ENCODE data around the gene LRRC39.

Gene LRRC39

GRCh38 chr1:100198596-100198995 lies 20.5 kb upstream of the LRRC39 start:
- Histone ChIP-seq H3K9me3 (ENCODE audit: severe bottlenecking) (no peaks in the 10 kb centered on the region), H3K4me3 (ENCODE audit: severe bottlenecking) (no peak overlapping the region), H3K36me3 (ENCODE audit: low read depth) (peaks cover 9% of the 10 kb centered on the region), H3K4me1 (ENCODE audit: insufficient read depth, poor library complexity, severe bottlenecking) (no peaks in the 10 kb centered on the region), H3K27me3 (ENCODE audit: insufficient read depth, poor library complexity, severe bottlenecking) (no peaks in the 10 kb centered on the region), H3K27ac (ENCODE audit: poor library complexity, severe bottlenecking) (no peak overlapping the region)
- no peak for DNase-seq (ENCODE audit: low spot score)
- no peak for TF ChIP-seq CTCF (IDR thresholded peaks at IDR 0.05; ENCODE audit: poor library complexity, severe bottlenecking)
- no peak for ATAC-seq (ENCODE audit: low read depth)

- ATAC-seq (ENCODE audit: low read depth) (no peak), DNase-seq (ENCODE audit: low spot score) (no peak)
- H3K36me3 ChIP-seq (ENCODE audit: low read depth) = no peaks in the 10 kb centered on the region
- no peaks in the 10 kb centered on the region for H3K9me3 ChIP-seq (ENCODE audit: severe bottlenecking)
- no peak overlapping the region for H3K4me3 ChIP-seq (ENCODE audit: severe bottlenecking)
- no peak overlapping the region for H3K27ac ChIP-seq (ENCODE audit: poor library complexity, severe bottlenecking)
- H3K4me1 ChIP-seq (ENCODE audit: insufficient read depth, poor library complexity, severe bottlenecking) = no peaks in the 10 kb centered on the region
- TF ChIP-seq CTCF (IDR thresholded peaks at IDR 0.05; ENCODE audit: poor library complexity, severe bottlenecking) = no peak
- no peaks in the 10 kb centered on the region for H3K27me3 ChIP-seq (ENCODE audit: insufficient read depth, poor library complexity, severe bottlenecking)
Measured at GRCh38 chr1:100188617-100189016, 10.6 kb upstream of the LRRC39 start.

GRCh38 chr1:100187912-100188311 lies 9.9 kb upstream of the LRRC39 start:
- Histone ChIP-seq H3K27me3 (ENCODE audit: insufficient read depth, poor library complexity, severe bottlenecking) (no peaks in the 10 kb centered on the region), H3K27ac (ENCODE audit: poor library complexity, severe bottlenecking) (no peak overlapping the region), H3K4me3 (ENCODE audit: severe bottlenecking) (no peak overlapping the region), H3K9me3 (ENCODE audit: severe bottlenecking) (no peaks in the 10 kb centered on the region), H3K4me1 (ENCODE audit: insufficient read depth, poor library complexity, severe bottlenecking) (no peaks in the 10 kb centered on the region), H3K36me3 (ENCODE audit: low read depth) (no peaks in the 10 kb centered on the region)
- TF ChIP-seq CTCF (IDR thresholded peaks at IDR 0.05; ENCODE audit: poor library complexity, severe bottlenecking) = no peak
- DNase-seq (ENCODE audit: low spot score) (no peak), ATAC-seq (ENCODE audit: low read depth) (no peak)

GRCh38 chr1:100184536-100184935 lies 6.5 kb upstream of the LRRC39 start:
- TF ChIP-seq CTCF (IDR thresholded peaks at IDR 0.05; ENCODE audit: poor library complexity, severe bottlenecking) = no peak
- Histone ChIP-seq H3K36me3 (ENCODE audit: low read depth) (no peaks in the 10 kb centered on the region), H3K4me3 (ENCODE audit: severe bottlenecking) (no peak overlapping the region), H3K4me1 (ENCODE audit: insufficient read depth, poor library complexity, severe bottlenecking) (no peaks in the 10 kb centered on the region), H3K9me3 (ENCODE audit: severe bottlenecking) (no peaks in the 10 kb centered on the region), H3K27me3 (ENCODE audit: insufficient read depth, poor library complexity, severe bottlenecking) (no peaks in the 10 kb centered on the region), H3K27ac (ENCODE audit: poor library complexity, severe bottlenecking) (no peak overlapping the region)
- ATAC-seq (ENCODE audit: low read depth) (no peak), DNase-seq (ENCODE audit: low spot score) (no peak)

GRCh38 chr1:100183370-100183769 lies 5.3 kb upstream of the LRRC39 start:
- no peaks in the 10 kb centered on the region for H3K4me1 ChIP-seq (ENCODE audit: insufficient read depth, poor library complexity, severe bottlenecking)
- no peaks in the 10 kb centered on the region for H3K36me3 ChIP-seq (ENCODE audit: low read depth)
- TF ChIP-seq CTCF (IDR thresholded peaks at IDR 0.05; ENCODE audit: poor library complexity, severe bottlenecking) = no peak
- H3K4me3 ChIP-seq (ENCODE audit: severe bottlenecking) = no peak overlapping the region
- H3K27ac ChIP-seq (ENCODE audit: poor library complexity, severe bottlenecking) = no peak overlapping the region
- no peaks in the 10 kb centered on the region for H3K27me3 ChIP-seq (ENCODE audit: insufficient read depth, poor library complexity, severe bottlenecking)
- DNase-seq (ENCODE audit: low spot score) (no peak), ATAC-seq (ENCODE audit: low read depth) (no peak)
- no peaks in the 10 kb centered on the region for H3K9me3 ChIP-seq (ENCODE audit: severe bottlenecking)

Data from RWPE2 (cell line).